H1 (cell line): ENCODE data around the gene DRAM1.

ENCODE experiments used
- EGR1 ChIP-seq: IDR thresholded peaks from 2 replicates; pipeline ENCODE4 v1.6.1; 2011; ENCODE audit warnings: low read depth, low read length, borderline replicate concordance
- EZH2 ChIP-seq: fragments of 200-600 bp; sonication (generic); IDR thresholded peaks from 2 replicates; pipeline ENCODE4 v1.7.1; 2012; ENCODE audit warnings: low read depth, mild to moderate bottlenecking, moderate library complexity, low read length, inconsistent platforms; ENCODE audit not compliant: severe bottlenecking
- HDAC6 ChIP-seq: IDR thresholded peaks from one replicate; pipeline ENCODE4 v1.7.1; 2012; ENCODE audit warnings: low read depth, mild to moderate bottlenecking, inconsistent platforms, low read length, moderate library complexity
- JUND ChIP-seq: IDR thresholded peaks from 2 replicates; pipeline ENCODE4 v1.6.1; 2011; ENCODE audit warnings: mild to moderate bottlenecking, improper control_type of control experiment, low read length

DNA sequence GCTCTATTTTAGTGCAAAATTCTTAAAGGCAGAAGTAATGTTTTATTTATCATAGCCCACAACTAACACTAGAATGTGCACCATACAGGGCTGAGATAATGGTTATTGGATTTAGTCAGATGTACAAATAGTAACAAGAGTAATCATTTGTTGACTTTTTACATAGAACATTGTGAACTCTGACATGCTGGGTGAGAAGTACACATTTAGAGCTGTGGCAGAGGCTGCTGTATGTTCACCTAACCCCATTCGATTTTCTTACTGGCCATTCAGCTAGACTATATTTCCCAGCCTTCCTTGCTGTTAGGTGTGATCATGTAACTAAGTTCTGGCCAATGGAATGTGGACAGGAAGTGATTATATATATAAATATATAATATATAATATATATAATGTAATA, 89.1 kb downstream of the DRAM1 start:
- TF ChIP-seq EGR1 (no peak), HDAC6 (no peak), JUND (no peak), EZH2 (no peak)
